ENCODE data around the gene MPPED1. TPM values are rescaled to one million over a fixed set of nuclear protein-coding genes. Genes with fewer than 3 reads are reported as not detected.

Gene MPPED1
- total and polyA plus RNA-seq, 2 donors (not counting 3 experiments of a cell fraction or from before 2014, with no cell fraction given): not detected

GRCh38 chr22:43511276-43511910, 99.6 kb downstream of the MPPED1 start:
- DNase-seq (ENCODE audit: low read depth, low spot score) (no peak), FAIRE-seq (no peak)
- no peaks in the 10 kb centered on the region for H3K36me3 ChIP-seq (ENCODE audit: control insufficient read depth in 2 of 2, extremely low read depth in 1 of 2, insufficient read depth in 2 of 2, low read length in 2 of 2)
- no peaks in the 10 kb centered on the region for H3K9me3 ChIP-seq (replicated peaks; ENCODE audit: control insufficient read depth, insufficient read depth, low read length)
- no peak overlapping the region for H3K4me3 ChIP-seq (replicated peaks in 1 of 3; ENCODE audit: insufficient read depth in 1 of 3, low read depth in 1 of 3, low read length in 3 of 3)
- ChIA-PET POLR2A (no interaction called here), CTCF (no interaction called here)
- no peak overlapping the region for H3K9ac ChIP-seq (replicated peaks; ENCODE audit: extremely low read depth, insufficient read depth, low read length)
- H4K20me1 ChIP-seq (replicated peaks; ENCODE audit: control insufficient read depth, extremely low read depth, insufficient read depth, low read length): no peaks in the 10 kb centered on the region
- intact Hi-C loops (cut with micrococcal nuclease) (no loop called here), dilution Hi-C loops (cut with MboI; ENCODE audit: extremely low pct_ligation_motif_present, low sequenced_read_pairs) (no loop called here)
- H3K4me1 ChIP-seq (ENCODE audit: control insufficient read depth, extremely low read depth, insufficient read depth, low read length): no peaks in the 10 kb centered on the region
- TF ChIP-seq CTCF (IDR thresholded peaks at IDR 0.05; ENCODE audit: extremely low read depth in 1 of 2, insufficient read depth in 1 of 2, low read depth in 1 of 2, low read length in 2 of 2) (no peak), MAX (IDR thresholded peaks at IDR 0.05; ENCODE audit: insufficient read depth, insufficient read length) (no peak), MYC (IDR thresholded peaks at IDR 0.05; ENCODE audit: low read depth, low read length) (no peak), JUN (IDR thresholded peaks at IDR 0.05; ENCODE audit: borderline replicate concordance, insufficient read depth, insufficient read length, low read depth) (no peak)
- H3K79me2 ChIP-seq (ENCODE audit: control insufficient read depth, insufficient read depth, low read length): no peaks in the 10 kb centered on the region
- H2AFZ ChIP-seq (ENCODE audit: low read depth, low read length): no peak overlapping the region
- H3K27ac ChIP-seq (ENCODE audit: insufficient read depth, low read depth, low read length): no peak overlapping the region
- H3K9me1 ChIP-seq (replicated peaks; ENCODE audit: control insufficient read depth, extremely low read depth, insufficient read depth, low read length): no peaks in the 10 kb centered on the region
- H3K4me2 ChIP-seq (ENCODE audit: insufficient read depth, low read length): no peak overlapping the region
- no TSS peak for BruUV-seq (replicated peaks)
- no peaks in the 10 kb centered on the region for H3K27me3 ChIP-seq (ENCODE audit: control insufficient read depth in 2 of 2, insufficient read depth in 2 of 2, low read length in 2 of 2)

GRCh38 chr22:43512279-43512678, 100.5 kb downstream of the MPPED1 start:
- Histone ChIP-seq H3K4me3 (replicated peaks in 1 of 3; ENCODE audit: insufficient read depth in 1 of 3, low read depth in 1 of 3, low read length in 3 of 3) (no peak overlapping the region), H2AFZ (ENCODE audit: low read depth, low read length) (no peak overlapping the region), H3K9me3 (replicated peaks; ENCODE audit: control insufficient read depth, insufficient read depth, low read length) (no peaks in the 10 kb centered on the region), H3K4me2 (ENCODE audit: insufficient read depth, low read length) (no peak overlapping the region), H3K27ac (ENCODE audit: insufficient read depth, low read depth, low read length) (no peak overlapping the region), H3K79me2 (ENCODE audit: control insufficient read depth, insufficient read depth, low read length) (no peaks in the 10 kb centered on the region), H3K4me1 (ENCODE audit: control insufficient read depth, extremely low read depth, insufficient read depth, low read length) (no peaks in the 10 kb centered on the region), H3K9me1 (replicated peaks; ENCODE audit: control insufficient read depth, extremely low read depth, insufficient read depth, low read length) (no peaks in the 10 kb centered on the region), H3K27me3 (ENCODE audit: control insufficient read depth in 2 of 2, insufficient read depth in 2 of 2, low read length in 2 of 2) (no peaks in the 10 kb centered on the region), H3K36me3 (ENCODE audit: control insufficient read depth in 2 of 2, extremely low read depth in 1 of 2, insufficient read depth in 2 of 2, low read length in 2 of 2) (no peaks in the 10 kb centered on the region), H3K9ac (replicated peaks; ENCODE audit: extremely low read depth, insufficient read depth, low read length) (no peak overlapping the region), H4K20me1 (replicated peaks; ENCODE audit: control insufficient read depth, extremely low read depth, insufficient read depth, low read length) (no peaks in the 10 kb centered on the region)
- TF ChIP-seq JUN (IDR thresholded peaks at IDR 0.05; ENCODE audit: borderline replicate concordance, insufficient read depth, insufficient read length, low read depth) (no peak), MYC (IDR thresholded peaks at IDR 0.05; ENCODE audit: low read depth, low read length) (no peak), MAX (IDR thresholded peaks at IDR 0.05; ENCODE audit: insufficient read depth, insufficient read length) (no peak), POLR2A (IDR thresholded peaks at IDR 0.05; ENCODE audit: low read depth, low read length) (no peak), CTCF (IDR thresholded peaks at IDR 0.05; ENCODE audit: extremely low read depth in 1 of 2, insufficient read depth in 1 of 2, low read depth in 1 of 2, low read length in 2 of 2) (no peak), FOS (IDR thresholded peaks at IDR 0.05; ENCODE audit: borderline replicate concordance, insufficient read depth, low read length) (no peak), EZH2 (IDR thresholded peaks at IDR 0.05; ENCODE audit: borderline replicate concordance, low read depth, low read length, severe bottlenecking) (no peak), POLR2AphosphoS5 (IDR thresholded peaks at IDR 0.05; ENCODE audit: insufficient read depth, low read depth, low read length) (no peak), GATA2 (IDR thresholded peaks at IDR 0.05; ENCODE audit: insufficient read depth, insufficient read length, low read depth, low read length) (no peak)
- BruUV-seq (replicated peaks): no TSS peak
- dilution Hi-C loops (cut with MboI; ENCODE audit: extremely low pct_ligation_motif_present, low sequenced_read_pairs) (no loop called here), intact Hi-C loops (cut with micrococcal nuclease) (no loop called here)
- ChIA-PET CTCF (no interaction called here), POLR2A (no interaction called here)
- DNase-seq (ENCODE audit: low read depth, low spot score) (no peak), FAIRE-seq (no peak)
